ENCODE data around the gene PTGES2. TPM values are rescaled to one million over a fixed set of nuclear protein-coding genes. Genes with fewer than 3 reads are reported as not detected.

PTGES2 gene
- total and polyA plus RNA-seq, 2 of the 13 experiments (the other 11 are each of a cell fraction or from before 2014, with no cell fraction given), result 63.7 to 79.8 TPM

- no peaks in the 10 kb centered on the region; a peak in 3 of 5 replicates for H3K36me3 ChIP-seq (replicated peaks in 1 of 2; ENCODE audit: control insufficient read depth in 1 of 2, insufficient read depth in 2 of 2, low read length in 2 of 2)
- H3K4me1 ChIP-seq (ENCODE audit: insufficient read depth, low read length), result peaks cover 44% of the 10 kb centered on the region
- TF ChIP-seq ZNF629 (CRISPR knock-in tag; conservative IDR thresholded peaks at IDR 0.05) (peak; percentile 62), CCAR2 (optimal IDR thresholded peaks at IDR 0.05; ENCODE audit: low read depth, low read length) (no peak)
- H3K4me3 ChIP-seq (replicated peaks in 1 of 3; ENCODE audit: insufficient read depth in 1 of 3, low read depth in 2 of 3, low read length in 3 of 3), result no peak overlapping the region
- H3K9me3 ChIP-seq (ENCODE audit: low read length), result no peaks in the 10 kb centered on the region
- no peak overlapping the region for H3K9ac ChIP-seq (ENCODE audit: insufficient read depth, low read depth, low read length)
- no TSS peak for BruUV-seq (replicated peaks)
- FAIRE-seq (no peak), ATAC-seq (no peak), DNase-seq (ENCODE audit: low spot score) (no peak)
- intact Hi-C loops (cut with micrococcal nuclease; ENCODE audit: unreplicated experiment) (no loop called here), in situ Hi-C loops (cut with HindIII; ENCODE audit: extremely low pct_ligation_motif_present, low pct_unique_long_range_greater_than_20kb) (no loop called here)
- peaks cover 17% of the 10 kb centered on the region for H3K79me2 ChIP-seq (ENCODE audit: insufficient read depth, low read length)
- WGBS (ENCODE audit: low lambda C conversion rate), result 91% methylated on average over 16 of the region's 16 CpGs
- ChIA-PET POLR2A (no interaction called here), CTCF (ENCODE audit: low intra/inter-chr PET ratio, low total read pairs) (no interaction called here)
- no peaks in the 10 kb centered on the region for H3K27me3 ChIP-seq (ENCODE audit: control insufficient read depth in 1 of 2, insufficient read depth in 2 of 2, low read length in 2 of 2)
- H2AFZ ChIP-seq (ENCODE audit: low read length), result no peak overlapping the region
- H3K4me2 ChIP-seq (ENCODE audit: low read depth, low read length), result no peak overlapping the region
- H3K27ac ChIP-seq (ENCODE audit: extremely low read length, insufficient read depth, low read length), result no peak overlapping the region
- no peaks in the 10 kb centered on the region for H4K20me1 ChIP-seq (ENCODE audit: insufficient read depth, low read length)
These were observed 35.1 kb downstream of the PTGES2 start for GRCh38 chr9:128092199-128092977.

GRCh38 chr9:128091571-128091970, 36.0 kb downstream of the PTGES2 start:
- Histone ChIP-seq H3K27ac (ENCODE audit: extremely low read length, insufficient read depth, low read length) (no peak overlapping the region), H4K20me1 (ENCODE audit: insufficient read depth, low read length) (no peaks in the 10 kb centered on the region), H3K27me3 (ENCODE audit: control insufficient read depth in 1 of 2, insufficient read depth in 2 of 2, low read length in 2 of 2) (no peaks in the 10 kb centered on the region), H3K4me1 (ENCODE audit: insufficient read depth, low read length) (peaks cover 36% of the 10 kb centered on the region), H3K4me3 (replicated peaks in 1 of 3; ENCODE audit: insufficient read depth in 1 of 3, low read depth in 2 of 3, low read length in 3 of 3) (no peak overlapping the region), H3K36me3 (replicated peaks in 1 of 2; ENCODE audit: control insufficient read depth in 1 of 2, insufficient read depth in 2 of 2, low read length in 2 of 2) (no peaks in the 10 kb centered on the region; a peak in 3 of 5 replicates), H2AFZ (ENCODE audit: low read length) (no peak overlapping the region), H3K79me2 (ENCODE audit: insufficient read depth, low read length) (peaks cover 17% of the 10 kb centered on the region), H3K9me3 (ENCODE audit: low read length) (no peaks in the 10 kb centered on the region), H3K4me2 (ENCODE audit: low read depth, low read length) (no peak overlapping the region), H3K9ac (ENCODE audit: insufficient read depth, low read depth, low read length) (no peak overlapping the region)
- in situ Hi-C loops (cut with HindIII; ENCODE audit: extremely low pct_ligation_motif_present, low pct_unique_long_range_greater_than_20kb), result no loop called here
- POLR2A ChIA-PET, result no interaction called here
- FAIRE-seq (no peak), DNase-seq (ENCODE audit: low spot score) (no peak), ATAC-seq (no peak)
- BruUV-seq (replicated peaks), result no TSS peak
- 81% methylated on average over 12 of the region's 13 CpGs for WGBS (ENCODE audit: low lambda C conversion rate)
- intact Hi-C loops (cut with micrococcal nuclease; ENCODE audit: unreplicated experiment), result no loop called here
- CTCF ChIA-PET (ENCODE audit: low intra/inter-chr PET ratio, low total read pairs), result no interaction called here
- TF ChIP-seq ZNF280B (CRISPR knock-in tag; IDR thresholded peaks at IDR 0.05; ENCODE audit: borderline replicate concordance) (no peak), BCLAF1 (IDR thresholded peaks at IDR 0.05) (no peak), ZNF564 (CRISPR knock-in tag; IDR thresholded peaks at IDR 0.05) (no peak), E2F2 (CRISPR knock-in tag; IDR thresholded peaks at IDR 0.05; ENCODE audit: borderline replicate concordance) (no peak), ZSCAN31 (CRISPR knock-in tag; IDR thresholded peaks at IDR 0.05; ENCODE audit: low read depth) (no peak), IKZF1 (IDR thresholded peaks at IDR 0.05) (no peak), ZNF652 (CRISPR knock-in tag; IDR thresholded peaks at IDR 0.05; ENCODE audit: borderline replicate concordance, low read depth) (no peak), ZBTB37 (CRISPR knock-in tag; IDR thresholded peaks at IDR 0.05) (no peak), CCAR2 (optimal IDR thresholded peaks at IDR 0.05; ENCODE audit: low read depth, low read length) (no peak)
